Mesenchymal stem cell (in vitro differentiated cells and primary cell): ENCODE measurements around the gene ZBTB47.

Experiments used
- DNase-seq: peaks from one replicate; pipeline ENCODE4 v3.0.0-alpha.2; 2013
- H2AFZ ChIP-seq: one replicate; pipeline ENCODE4 v1.6.1; 2013; ENCODE audit warnings: low read depth, mild to moderate bottlenecking, control low read depth, inconsistent platforms, low read length, moderate library complexity
- H2AK5ac ChIP-seq: 2 replicates; pipeline ENCODE4 v1.6.1; 2013; ENCODE audit warnings: low read length, moderate library complexity, mild to moderate bottlenecking, inconsistent platforms; ENCODE audit not compliant: severe bottlenecking
- H2BK120ac ChIP-seq: one replicate; pipeline ENCODE4 v1.6.1; 2013; ENCODE audit warnings: low read depth, mild to moderate bottlenecking, inconsistent platforms, low read length, moderate library complexity
- H2BK12ac ChIP-seq, 2 experiments: one replicate each; pipeline ENCODE4 v1.6.1; 2013; ENCODE audit warnings: inconsistent platforms in 2 of 2, low read length in 2 of 2, mild to moderate bottlenecking in 2 of 2, moderate library complexity in 2 of 2, control low read depth in 1 of 2
- H2BK15ac ChIP-seq: one replicate; pipeline ENCODE4 v1.6.1; 2013; ENCODE audit warnings: mild to moderate bottlenecking, low read depth, inconsistent platforms; ENCODE audit not compliant: poor library complexity, severe bottlenecking
- H2BK5ac ChIP-seq: 2 replicates; pipeline ENCODE4 v1.6.1; 2013; ENCODE audit warnings: low read depth, mild to moderate bottlenecking, low read length, control low read depth, inconsistent platforms; ENCODE audit not compliant: poor library complexity, severe bottlenecking
- H3K14ac ChIP-seq, 2 experiments: one replicate each; pipeline ENCODE4 v1.6.1; 2013; ENCODE audit warnings: inconsistent platforms in 2 of 2, low read length in 2 of 2, control low read depth in 1 of 2, mild to moderate bottlenecking in 1 of 2, moderate library complexity in 1 of 2
- H3K18ac ChIP-seq, 2 experiments: one replicate each; pipeline ENCODE4 v1.6.1; 2013; ENCODE audit warnings: inconsistent platforms in 2 of 2, low read length in 2 of 2, control low read depth in 1 of 2, low read depth in 1 of 2, mild to moderate bottlenecking in 1 of 2
- H3K23ac ChIP-seq, 2 experiments: one replicate each; pipeline ENCODE4 v1.6.1; 2013; ENCODE audit warnings: inconsistent platforms in 2 of 2, low read length in 2 of 2, mild to moderate bottlenecking in 2 of 2, moderate library complexity in 2 of 2, control low read depth in 1 of 2
- H3K27ac ChIP-seq: 2 replicates; pipeline ENCODE4 v1.5.1; 2013; ENCODE audit warnings: mild to moderate bottlenecking, moderate library complexity, low read length, control low read depth, inconsistent platforms; ENCODE audit not compliant: poor library complexity, severe bottlenecking
- H3K27me3 ChIP-seq, 2 experiments: 2 replicates each; pipeline versions ENCODE4 v1.6.1 to v1.7.0; 2013; ENCODE audit warnings: low read length in 2 of 2, mild to moderate bottlenecking in 2 of 2, moderate library complexity in 2 of 2, control low read depth in 1 of 2, inconsistent platforms in 1 of 2; ENCODE audit not compliant: control insufficient read depth in 1 of 2, insufficient read depth in 1 of 2
- H3K36me3 ChIP-seq, 2 experiments: 2 replicates each; pipeline versions ENCODE4 v1.6.1 to v1.7.0; 2013; ENCODE audit warnings: low read length in 2 of 2, control low read depth in 1 of 2, inconsistent platforms in 1 of 2, low read depth in 1 of 2, mild to moderate bottlenecking in 1 of 2; ENCODE audit not compliant: insufficient read depth in 2 of 2, control insufficient read depth in 1 of 2
- H3K4ac ChIP-seq, 2 experiments: one replicate each; pipeline ENCODE4 v1.6.1; 2013; ENCODE audit warnings: inconsistent platforms in 2 of 2, low read length in 2 of 2, mild to moderate bottlenecking in 2 of 2, moderate library complexity in 2 of 2, control low read depth in 1 of 2, low read depth in 1 of 2
- H3K4me1 ChIP-seq: 2 replicates; pipeline ENCODE4 v1.6.1; 2013; ENCODE audit warnings: low read depth, low read length, control low read depth; ENCODE audit not compliant: control insufficient read depth, insufficient read depth
- H3K4me2 ChIP-seq: 2 replicates; pipeline ENCODE4 v1.6.1; 2013; ENCODE audit warnings: low read length, mild to moderate bottlenecking, inconsistent platforms; ENCODE audit not compliant: poor library complexity, severe bottlenecking
- H3K4me3 ChIP-seq, 2 experiments: 2 replicates each; pipeline versions ENCODE4 v1.5.1 to v1.7.0; 2013; ENCODE audit warnings: low read length in 2 of 2, mild to moderate bottlenecking in 2 of 2, control low read depth in 1 of 2, low read depth in 1 of 2; ENCODE audit not compliant: insufficient read depth in 1 of 2
- H3K79me1 ChIP-seq: replicated peaks from 2 replicates; pipeline ENCODE4 v1.6.1; 2013; ENCODE audit warnings: mild to moderate bottlenecking, control low read depth, low read length, inconsistent platforms; ENCODE audit not compliant: poor library complexity, severe bottlenecking
- H3K9ac ChIP-seq: 2 replicates; pipeline ENCODE4 v1.7.0; 2013; ENCODE audit warnings: mild to moderate bottlenecking, low read length, moderate library complexity
- H3K9me3 ChIP-seq: 2 replicates; pipeline ENCODE4 v1.7.0; 2013; ENCODE audit warnings: mild to moderate bottlenecking, low read length; ENCODE audit not compliant: control insufficient read depth
- H4K8ac ChIP-seq: one replicate; pipeline ENCODE4 v1.6.1; 2013; ENCODE audit warnings: inconsistent platforms, mild to moderate bottlenecking, low read length, moderate library complexity
- H4K91ac ChIP-seq: one replicate; pipeline ENCODE4 v1.6.1; 2013; ENCODE audit warnings: mild to moderate bottlenecking, low read length, inconsistent platforms
- WGBS: methylation state at CpG from one replicate; pipeline ENCODE4 v1.1.7; 2013; ENCODE audit warnings: mixed read lengths; 5-methylcytosine and 5-hydroxymethylcytosine counted together

ZBTB47 gene

GRCh38 chr3:42693530-42693930, 40.0 kb downstream of the ZBTB47 start:
- H2BK120ac ChIP-seq, result no peak overlapping the region
- H3K79me1 ChIP-seq, result no peaks in the 10 kb centered on the region
- WGBS, result 76% methylated on average over 4 of the region's 4 CpGs
- no peak overlapping the region for H4K8ac ChIP-seq
- no peak overlapping the region for H3K18ac ChIP-seq
- H2BK12ac ChIP-seq, result no peak overlapping the region
- no peak overlapping the region for H3K23ac ChIP-seq
- H2BK15ac ChIP-seq, result no peak overlapping the region
- no peak overlapping the region for H2BK5ac ChIP-seq
- no peak overlapping the region for H3K4me2 ChIP-seq
- H3K4ac ChIP-seq, result no peak overlapping the region
- no peak overlapping the region for H2AK5ac ChIP-seq
- no peaks in the 10 kb centered on the region for H3K9me3 ChIP-seq
- peak overlapping the region in 1 of 2 experiments; percentile 21 for H3K14ac ChIP-seq
- H3K36me3 ChIP-seq, result no peaks in the 10 kb centered on the region
- peaks cover 52 to 70% of the 10 kb centered on the region in 2 experiments for H3K27me3 ChIP-seq
- H2AFZ ChIP-seq, result no peak overlapping the region
- no peak overlapping the region for H3K4me3 ChIP-seq
- DNase-seq, result no peak
- no peak overlapping the region for H3K9ac ChIP-seq
- H4K91ac ChIP-seq, result no peak overlapping the region
- no peak overlapping the region for H3K27ac ChIP-seq
- H3K4me1 ChIP-seq, result no peaks in the 10 kb centered on the region

- H3K4me3 ChIP-seq, result no peak overlapping the region
- no peak overlapping the region for H3K18ac ChIP-seq
- no peak for DNase-seq
- no peak overlapping the region for H3K27ac ChIP-seq
- no peak overlapping the region for H3K23ac ChIP-seq
- no peak overlapping the region for H2AFZ ChIP-seq
- H3K4ac ChIP-seq, result no peak overlapping the region
- no peak overlapping the region for H4K8ac ChIP-seq
- no peaks in the 10 kb centered on the region for H3K79me1 ChIP-seq
- no peak overlapping the region for H3K9ac ChIP-seq
- no peak overlapping the region for H3K4me2 ChIP-seq
- H3K14ac ChIP-seq, result no peak overlapping the region
- H2BK12ac ChIP-seq, result no peak overlapping the region
- H3K9me3 ChIP-seq, result no peaks in the 10 kb centered on the region
- H2BK15ac ChIP-seq, result no peak overlapping the region
- H4K91ac ChIP-seq, result no peak overlapping the region
- no peaks in the 10 kb centered on the region for H3K36me3 ChIP-seq
- H2BK5ac ChIP-seq, result no peak overlapping the region
- H3K4me1 ChIP-seq, result no peaks in the 10 kb centered on the region
- H3K27me3 ChIP-seq, result peaks cover 52 to 68% of the 10 kb centered on the region in 2 experiments
- no peak overlapping the region for H2AK5ac ChIP-seq
- no peak overlapping the region for H2BK120ac ChIP-seq
Measured at GRCh38 chr3:42694366-42694765, 40.9 kb downstream of the ZBTB47 start.

- Histone ChIP-seq H3K18ac (no peak overlapping the region), H2AK5ac (no peak overlapping the region), H3K27ac (no peak overlapping the region), H4K91ac (no peak overlapping the region), H3K27me3 (peaks cover 33 to 68% of the 10 kb centered on the region in 2 experiments), H4K8ac (no peak overlapping the region), H2BK15ac (no peak overlapping the region), H3K14ac (no peak overlapping the region), H3K4ac (no peak overlapping the region), H3K4me3 (no peak overlapping the region), H3K4me1 (peaks cover 4% of the 10 kb centered on the region), H2AFZ (no peak overlapping the region), H3K4me2 (no peak overlapping the region), H3K9ac (no peak overlapping the region), H2BK5ac (no peak overlapping the region), H3K36me3 (no peaks in the 10 kb centered on the region), H3K79me1 (no peaks in the 10 kb centered on the region), H2BK120ac (no peak overlapping the region), H2BK12ac (no peak overlapping the region), H3K23ac (no peak overlapping the region), H3K9me3 (no peaks in the 10 kb centered on the region)
- DNase-seq, result no peak
- WGBS, result 71% methylated on average over 19 of the region's 19 CpGs
Measured at GRCh38 chr3:42696356-42697288, 43.1 kb downstream of the ZBTB47 start.

- WGBS, result 82% methylated on average over 18 of the region's 18 CpGs
- Histone ChIP-seq H3K23ac (no peak overlapping the region), H4K8ac (no peak overlapping the region), H3K4me1 (peaks cover 5% of the 10 kb centered on the region), H2AFZ (no peak overlapping the region), H3K9ac (no peak overlapping the region), H3K27ac (no peak overlapping the region), H4K91ac (no peak overlapping the region), H2AK5ac (no peak overlapping the region), H3K14ac (no peak overlapping the region), H2BK15ac (no peak overlapping the region), H3K79me1 (no peaks in the 10 kb centered on the region), H2BK12ac (no peak overlapping the region), H3K4me2 (no peak overlapping the region), H3K27me3 (peaks cover 28 to 67% of the 10 kb centered on the region in 2 experiments), H3K4me3 (no peak overlapping the region), H3K9me3 (no peaks in the 10 kb centered on the region), H2BK120ac (no peak overlapping the region), H3K4ac (no peak overlapping the region), H2BK5ac (no peak overlapping the region), H3K18ac (no peak overlapping the region), H3K36me3 (no peaks in the 10 kb centered on the region)
- DNase-seq, result no peak
Measured at GRCh38 chr3:42697289-42698051, 44.0 kb downstream of the ZBTB47 start.
